Stimulated activated CD4-positive, alpha-beta T cell treated with anti-CD3 and anti-CD28 coated beads, Interleukin-4, amount 100 ng/mL, for 4 hours (primary cell): ENCODE data around the gene FTO.

Experiments
- DNase-seq, 2 experiments: peaks; one replicate each; pipeline ENCODE4 v3.0.0-alpha.2; 2020

Gene FTO

GRCh38 chr16:54140057-54140787 lies 436.3 kb downstream of the FTO start:
- DNase-seq: no peak

GRCh38 chr16:54140788-54141136 lies 436.8 kb downstream of the FTO start:
- no peak for DNase-seq

GRCh38 chr16:54142787-54143186 lies 438.8 kb downstream of the FTO start:
- no peak for DNase-seq

- DNase-seq: no peak
Observed at GRCh38 chr16:54143410-54143809, 439.5 kb downstream of the FTO start.

- DNase-seq: no peak
Observed at GRCh38 chr16:54143934-54144571, 440.1 kb downstream of the FTO start.

- DNase-seq: no peak
Observed at GRCh38 chr16:54144572-54144947, 440.6 kb downstream of the FTO start.

- DNase-seq: no peak
Observed at GRCh38 chr16:54145881-54146280, 441.9 kb downstream of the FTO start.

- no peak for DNase-seq
Observed at GRCh38 chr16:54148974-54149373, 445.0 kb downstream of the FTO start.

- DNase-seq: no peak
Observed at GRCh38 chr16:54150861-54151260, 446.9 kb downstream of the FTO start.

- DNase-seq: no peak
Observed at GRCh38 chr16:54152362-54153239, 448.6 kb downstream of the FTO start.

- no peak for DNase-seq
Observed at GRCh38 chr16:54153240-54153934, 449.4 kb downstream of the FTO start.

- no peak for DNase-seq
Observed at GRCh38 chr16:54156349-54156748, 452.4 kb downstream of the FTO start.

- DNase-seq: no peak
Observed at GRCh38 chr16:54158986-54159385, 455.0 kb downstream of the FTO start.

- no peak for DNase-seq
Observed at GRCh38 chr16:54159490-54160080, 455.6 kb downstream of the FTO start.

- no peak for DNase-seq
Observed at GRCh38 chr16:54160252-54160860, 456.4 kb downstream of the FTO start.

- no peak for DNase-seq
Observed at GRCh38 chr16:54160939-54161897, 457.3 kb downstream of the FTO start.

- DNase-seq: no peak
Observed at GRCh38 chr16:54163197-54163843, 459.4 kb downstream of the FTO start.

GRCh38 chr16:54164789-54165173 lies 460.8 kb downstream of the FTO start:
- no peak for DNase-seq

GRCh38 chr16:54165174-54165911 lies 461.4 kb downstream of the FTO start:
- DNase-seq: no peak
